Occipital lobe (tissue), 2 donors: Measurements from ENCODE around the gene SEMA5A. TPM values are rescaled to one million over a fixed set of nuclear protein-coding genes. Genes with fewer than 3 reads are reported as not detected.
"Not testable (repeated sequence)": the region's sequence is repeated elsewhere in the genome, so short reads cannot be mapped to it uniquely, and the experiment has no call there.

ENCODE experiments used
- DNase-seq: peaks from one replicate; lab custom pipeline; 2025; lab: John Stamatoyannopoulos, UW
- total RNA-seq: library from RNA; depleted of rRNA; stranded (reverse); fragments of >200 nt; gene quantifications from one replicate; pipeline ENCODE4 v1.2.3, GENCODE V29; 2014

SEMA5A gene
- total RNA-seq, 1 donor from 2014 or later = 11.2 TPM

- DNase-seq = no peak
Measured at GRCh38 chr5:9361835-9362234, 184.0 kb downstream of the SEMA5A start.

GRCh38 chr5:9358961-9359685 is 186.8 kb downstream of the SEMA5A start:
- DNase-seq = no peak

GRCh38 chr5:9356351-9356825 is 189.5 kb downstream of the SEMA5A start:
- DNase-seq = no peak

- DNase-seq = no peak
Measured at GRCh38 chr5:9354336-9355081, 191.4 kb downstream of the SEMA5A start.

- not testable (repeated sequence) for DNase-seq
Measured at GRCh38 chr5:9353048-9353447, 192.8 kb downstream of the SEMA5A start.

- no peak for DNase-seq
Measured at GRCh38 chr5:9351546-9351945, 194.3 kb downstream of the SEMA5A start.

GRCh38 chr5:9350301-9350797 is 195.5 kb downstream of the SEMA5A start:
- DNase-seq = no peak

- DNase-seq = no peak
Measured at GRCh38 chr5:9348401-9348996, 197.4 kb downstream of the SEMA5A start.

GRCh38 chr5:9347541-9348295 is 198.2 kb downstream of the SEMA5A start:
- DNase-seq = no peak

- DNase-seq = no peak
Measured at GRCh38 chr5:9347032-9347431, 198.8 kb downstream of the SEMA5A start.

GRCh38 chr5:9344751-9345240 is 201.1 kb downstream of the SEMA5A start:
- no peak for DNase-seq

GRCh38 chr5:9343146-9343850 is 202.6 kb downstream of the SEMA5A start:
- DNase-seq = no peak

GRCh38 chr5:9342161-9342787 is 203.6 kb downstream of the SEMA5A start:
- no peak for DNase-seq

- DNase-seq = no peak
Measured at GRCh38 chr5:9340085-9340484, 205.8 kb downstream of the SEMA5A start.

GRCh38 chr5:9339206-9339818 is 206.6 kb downstream of the SEMA5A start:
- DNase-seq = no peak

GRCh38 chr5:9338796-9339195 is 207.1 kb downstream of the SEMA5A start:
- no peak for DNase-seq

GRCh38 chr5:9337928-9338595 is 207.8 kb downstream of the SEMA5A start:
- no peak for DNase-seq

- no peak for DNase-seq
Measured at GRCh38 chr5:9335754-9336495, 209.9 kb downstream of the SEMA5A start.
